ELF-1 (cell line): ENCODE results near the gene FOXB1.

ENCODE experiments used
- DNase-seq: peaks from one replicate; pipeline ENCODE4 v3.0.0-alpha.2; 2016; ENCODE audit warnings: low read depth, low spot score

The FOXB1 gene

DNA sequence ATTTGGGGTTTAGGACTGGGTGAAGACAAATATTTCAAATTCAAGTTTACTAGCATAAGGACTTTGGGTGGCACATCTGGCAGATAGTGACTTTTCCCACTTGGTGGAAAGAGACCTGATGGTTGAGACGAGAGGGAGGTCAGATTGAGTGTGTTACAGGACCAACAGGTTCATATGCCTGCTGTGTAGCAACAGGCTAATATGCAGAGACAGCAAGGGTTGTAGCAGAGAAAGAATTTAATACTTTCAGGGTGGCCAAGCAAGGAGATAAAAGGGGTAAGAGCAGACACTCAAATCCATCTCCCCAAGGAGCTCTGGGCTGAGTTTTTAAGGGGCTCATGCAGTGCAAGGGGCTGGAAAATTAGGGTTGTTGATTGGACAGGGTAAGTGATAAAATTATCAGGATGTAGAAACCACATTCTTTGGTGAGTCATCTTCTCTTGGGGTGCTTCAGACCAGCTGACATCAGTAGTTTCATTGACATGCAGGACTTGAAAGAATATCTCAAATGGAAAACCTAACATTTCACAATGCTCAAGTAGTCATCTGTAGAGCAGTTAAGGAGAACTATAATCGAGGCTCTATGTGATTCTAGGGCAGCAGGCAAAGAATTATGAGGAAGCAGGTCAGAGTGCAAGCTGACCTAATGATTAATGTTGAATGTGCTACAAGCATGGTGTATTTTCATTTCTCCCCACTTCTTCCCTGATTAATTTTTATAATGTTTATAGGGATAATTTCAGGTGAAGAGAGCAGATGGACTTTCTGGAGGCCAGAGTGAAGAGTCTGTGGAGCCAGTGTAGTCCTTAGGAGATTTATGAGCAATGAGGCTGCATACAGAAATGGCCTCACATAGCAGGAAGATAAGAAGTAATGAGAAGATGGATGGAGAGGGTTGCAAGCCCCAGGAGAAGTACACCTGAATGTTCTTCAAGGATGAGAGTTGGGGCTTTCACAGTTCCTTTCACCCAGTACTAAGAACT, 13.7 kb downstream of the FOXB1 start:
- DNase-seq, result no peak

DNA sequence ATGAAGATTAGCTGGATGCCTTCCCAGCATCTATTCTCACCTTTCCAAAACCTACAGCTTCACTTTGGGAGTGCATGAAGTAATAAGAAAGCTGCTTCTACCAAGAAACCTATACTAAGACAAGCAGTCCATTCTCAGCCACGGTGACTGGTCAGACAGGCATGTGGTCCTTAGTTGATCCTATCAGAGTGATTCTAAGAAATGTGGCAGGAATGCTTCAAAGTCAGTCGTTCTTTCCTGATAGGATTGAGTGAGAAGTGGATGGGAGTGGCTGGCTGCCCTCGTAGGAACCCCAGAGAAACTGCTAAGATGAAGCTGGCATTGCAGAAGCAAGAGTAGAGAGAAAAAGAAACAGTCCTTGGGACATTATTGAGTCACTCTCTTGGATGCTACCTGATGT, 16.6 kb downstream of the FOXB1 start:
- no peak for DNase-seq

DNA sequence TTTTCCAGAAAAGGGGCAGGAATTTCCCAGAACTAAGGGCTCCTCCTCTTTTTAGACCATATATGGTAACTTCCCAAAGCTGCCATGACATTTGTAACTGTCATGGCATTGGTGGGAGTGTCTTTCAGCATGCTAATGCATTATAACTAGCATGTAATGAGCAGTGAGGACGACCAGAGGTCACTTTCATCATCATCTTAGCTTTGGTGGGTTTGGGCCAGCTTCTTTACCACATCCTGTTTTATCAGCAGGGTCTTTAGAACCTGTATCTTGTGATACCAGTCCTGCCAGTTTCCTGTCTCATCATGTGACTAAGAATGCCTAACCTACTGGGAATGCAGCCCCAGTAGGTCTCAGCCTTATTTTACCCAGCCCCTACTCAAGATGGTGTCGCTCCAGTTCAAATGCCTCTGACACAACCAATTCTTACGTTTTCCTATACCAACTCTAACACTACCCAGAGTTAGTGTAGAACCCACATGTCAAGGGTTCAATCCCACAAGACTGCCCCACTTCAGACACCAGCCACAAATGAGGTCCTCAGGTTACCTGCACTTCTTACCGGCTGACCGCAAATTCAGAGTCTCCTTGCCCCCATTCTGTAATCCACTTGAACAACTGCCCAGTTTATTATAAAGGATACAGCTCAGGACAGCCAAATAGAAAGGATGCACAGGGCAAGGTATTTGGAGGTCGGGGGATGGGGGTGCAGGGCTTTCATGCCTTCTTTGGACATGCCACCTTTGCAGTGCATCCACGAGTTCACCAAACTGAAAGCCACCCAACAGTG, 17.7 kb downstream of the FOXB1 start:
- DNase-seq, result no peak

DNA sequence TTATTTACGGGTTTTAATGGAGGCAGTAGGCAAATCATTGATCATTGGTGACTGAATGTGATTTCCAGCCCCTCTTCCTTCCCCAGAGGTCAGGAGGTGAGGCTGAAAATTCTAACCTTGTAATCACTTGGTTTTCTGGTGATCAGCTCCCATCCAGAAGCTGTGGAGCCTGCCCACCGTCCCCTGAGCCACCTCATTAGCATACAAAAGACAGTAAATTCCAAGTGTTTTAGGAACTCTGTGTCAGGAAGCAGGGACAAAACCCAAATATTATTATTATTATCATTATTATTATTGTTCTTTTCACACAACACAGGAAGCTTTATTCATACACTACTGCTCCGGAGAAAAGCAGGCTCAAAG, 18.2 kb downstream of the FOXB1 start:
- DNase-seq, result no peak

DNA sequence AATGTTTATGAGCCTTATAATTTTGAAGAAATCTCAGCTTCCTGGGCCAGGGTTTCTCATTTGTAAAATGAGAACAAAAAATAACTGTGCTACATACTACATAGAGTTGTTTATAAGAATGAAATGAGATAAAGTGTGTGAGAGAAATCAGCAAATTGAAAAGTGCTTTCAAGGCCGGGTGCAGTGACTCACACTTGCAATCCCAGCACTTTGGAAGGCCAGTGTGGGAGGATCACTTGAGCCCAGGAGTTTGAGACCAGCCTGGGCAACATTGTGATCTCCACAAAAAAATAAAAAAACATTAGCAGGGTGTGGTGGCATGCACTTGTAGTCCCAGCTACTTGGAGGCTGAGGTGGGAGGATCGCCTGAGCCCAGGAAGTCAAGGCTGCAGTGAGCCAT, 22.4 kb downstream of the FOXB1 start:
- no peak for DNase-seq

DNA sequence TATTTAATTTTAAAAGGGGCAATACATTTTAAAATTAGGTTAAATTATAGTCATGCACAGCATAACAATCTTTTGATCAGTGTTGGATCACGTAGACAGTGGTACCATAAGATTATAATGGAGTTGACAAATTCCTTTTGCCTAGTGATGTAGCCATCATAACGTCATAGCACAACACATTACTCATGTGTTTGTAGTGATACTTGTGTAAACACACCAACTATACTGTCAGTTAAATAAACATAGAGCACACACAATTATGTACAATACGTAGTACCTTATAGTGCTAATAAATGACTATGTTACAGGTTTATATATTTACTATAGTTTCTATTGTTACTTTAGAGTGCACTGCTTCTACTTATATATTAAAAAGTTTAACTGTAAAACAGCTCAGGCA, 31.2 kb downstream of the FOXB1 start:
- DNase-seq, result no peak

DNA sequence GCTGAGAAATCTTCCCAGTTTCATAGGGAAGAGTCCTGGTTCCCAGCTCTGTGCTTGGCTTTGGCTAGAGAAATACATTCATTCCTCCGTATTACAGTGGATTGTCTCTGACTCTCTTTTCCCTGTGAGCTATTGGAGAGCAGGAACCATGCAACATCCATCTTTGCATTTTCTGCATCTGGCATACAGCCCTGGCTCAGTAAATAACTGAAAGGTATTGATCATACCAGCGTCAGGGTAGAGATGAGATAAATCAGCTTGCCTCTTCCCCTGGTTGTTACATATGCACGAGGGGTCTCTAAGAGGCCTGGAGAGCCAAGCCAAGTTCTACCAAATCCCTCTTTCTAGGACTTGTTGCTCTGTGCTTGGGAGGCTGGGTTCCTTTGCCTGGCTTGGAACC, 35.2 kb downstream of the FOXB1 start:
- DNase-seq, result no peak

DNA sequence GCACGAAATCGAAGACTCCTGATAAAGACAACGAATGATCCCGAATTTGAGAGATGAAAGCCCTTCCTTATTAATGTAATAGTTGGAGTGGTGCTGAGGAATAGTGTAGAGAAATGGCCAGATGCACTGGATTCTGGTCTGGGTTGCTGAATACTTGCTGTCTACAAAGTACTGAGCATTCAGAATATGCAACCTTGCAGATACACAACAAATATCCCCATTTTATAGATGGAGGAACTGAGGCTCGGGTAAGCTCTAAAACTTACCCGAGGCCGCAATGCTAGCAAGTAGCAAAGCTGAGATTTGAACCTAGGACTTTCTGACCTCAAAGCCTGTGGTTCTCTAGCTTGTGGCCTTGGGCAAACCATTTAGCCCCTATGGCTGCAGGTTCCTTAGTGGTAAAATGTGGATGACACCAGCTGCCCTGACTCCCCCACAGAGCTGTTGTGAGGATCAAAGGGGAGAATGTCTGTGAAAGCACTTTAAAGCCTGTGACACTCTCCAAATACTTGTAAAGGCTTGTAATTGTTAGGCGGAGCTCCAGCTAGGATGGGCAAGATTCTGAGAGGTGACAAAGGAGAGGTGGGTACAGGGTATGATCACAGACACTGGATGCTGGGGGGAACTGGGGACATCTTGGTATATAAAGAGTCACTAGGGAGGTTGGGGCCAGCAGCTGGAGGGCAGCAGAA, 39.8 kb downstream of the FOXB1 start:
- peak; percentile 61 for DNase-seq

DNA sequence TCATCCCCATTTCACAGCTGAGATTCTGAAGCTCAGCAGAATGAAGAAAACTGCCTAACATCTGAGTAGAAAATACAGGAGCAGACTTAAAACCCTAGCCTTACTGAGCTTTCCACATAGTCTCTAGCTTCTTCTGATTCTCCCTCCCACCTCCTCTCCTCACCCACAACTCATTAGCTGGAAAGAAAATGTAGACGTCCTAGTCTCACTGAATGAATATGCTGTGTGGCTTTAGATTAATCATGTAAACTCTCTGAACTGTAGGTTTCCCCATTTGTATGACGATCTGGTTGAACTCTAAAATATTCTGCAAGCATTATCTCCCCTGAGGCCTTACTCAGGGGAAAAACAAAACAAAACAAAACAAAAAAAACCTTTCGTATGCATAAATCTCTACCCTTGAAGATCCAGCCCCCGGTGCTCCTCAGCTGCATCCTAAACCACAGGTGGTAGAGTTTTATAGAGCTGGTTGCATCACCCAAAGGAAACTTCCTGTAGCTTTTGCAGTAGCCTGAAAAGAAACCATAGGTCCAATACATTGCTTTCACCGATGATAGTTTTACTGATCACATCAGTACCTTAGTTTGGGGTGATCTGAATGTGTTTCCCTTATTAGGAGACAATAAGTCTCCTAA, 40.6 kb downstream of the FOXB1 start:
- no peak for DNase-seq

DNA sequence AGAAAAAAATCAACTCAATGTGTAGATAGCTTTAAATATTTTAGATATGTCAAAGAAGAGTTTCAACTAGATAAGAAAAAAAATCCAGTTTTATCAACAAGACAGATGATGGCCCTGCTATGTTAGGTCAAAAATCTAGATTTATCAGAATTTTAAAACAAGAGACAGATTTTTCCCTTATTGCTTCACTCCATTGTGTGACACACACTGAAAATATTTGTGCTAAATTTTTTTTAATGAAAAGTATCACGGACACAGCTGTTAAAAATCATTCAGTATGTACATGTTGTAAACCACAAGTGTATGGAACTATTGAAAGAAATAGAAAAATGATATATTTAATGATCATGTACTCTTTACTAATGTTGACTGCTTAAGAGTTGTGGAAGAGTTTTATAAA, 43.6 kb downstream of the FOXB1 start:
- DNase-seq, result no peak

DNA sequence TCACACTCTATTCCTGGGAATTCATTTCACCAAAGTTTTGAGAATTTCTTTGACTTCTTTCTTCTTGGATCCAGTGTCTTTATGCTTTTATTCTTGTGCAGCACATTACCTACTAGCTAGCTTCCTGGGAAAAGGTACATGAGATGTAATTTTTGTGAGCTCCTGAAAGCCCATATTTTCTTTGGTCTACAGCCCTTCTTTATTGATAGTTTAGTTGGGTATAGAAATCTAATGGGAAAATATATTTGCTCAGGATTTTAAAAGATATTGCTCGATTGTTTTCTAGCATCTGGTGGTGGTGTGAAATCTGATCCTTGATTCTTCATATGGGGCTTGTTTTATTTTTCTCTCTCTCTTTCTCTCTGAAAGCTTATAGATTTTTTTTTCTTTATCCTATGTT, 45.8 kb downstream of the FOXB1 start:
- no peak for DNase-seq

DNA sequence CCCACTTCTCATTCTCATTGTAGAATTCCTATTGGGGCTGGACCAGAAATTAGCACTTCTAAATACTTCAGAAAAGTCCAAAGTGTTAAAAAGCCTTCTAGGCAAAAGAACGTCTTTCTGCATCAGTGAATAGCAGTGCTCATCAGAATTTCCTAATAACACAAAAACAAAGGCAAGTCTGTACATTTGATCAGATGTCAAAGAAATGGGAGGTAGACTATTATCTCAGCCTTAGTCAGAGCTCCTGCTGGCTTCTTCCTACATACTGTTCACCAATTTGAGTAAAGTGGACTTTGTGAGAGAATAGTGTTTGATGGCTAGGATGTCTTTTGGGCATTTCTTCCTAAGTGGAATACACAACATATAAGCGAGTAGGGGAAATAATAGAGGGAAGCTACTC, 48.7 kb downstream of the FOXB1 start:
- no peak for DNase-seq

DNA sequence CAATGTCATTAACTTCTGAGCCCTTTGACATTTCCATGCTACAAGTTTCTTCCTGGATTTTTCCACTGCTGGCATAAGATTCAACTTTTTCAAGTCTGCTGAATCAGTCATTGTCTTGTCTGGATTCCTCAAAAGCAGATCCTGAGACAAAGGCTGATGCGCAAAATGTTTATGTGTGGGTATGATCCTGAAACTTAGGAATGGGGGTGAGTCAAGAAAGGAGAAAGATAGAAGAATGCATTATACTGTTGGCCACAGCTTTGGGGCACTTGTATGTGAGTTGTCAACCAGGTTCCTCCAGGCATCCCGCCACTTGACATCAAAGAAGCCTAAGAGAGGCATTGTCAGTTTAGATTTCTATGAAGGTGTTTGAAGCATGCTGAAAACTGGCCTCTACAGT, 50.4 kb downstream of the FOXB1 start:
- DNase-seq, result no peak
